IMR-90 (cell line): ENCODE results near the gene SLC9C2. TPM values are rescaled to one million over a fixed set of nuclear protein-coding genes. Genes with fewer than 3 reads are reported as not detected.

Experiments used
- ATAC-seq: fragments of 200-7000 bp; cut with Tn5 transposase; 2 replicates; pipeline ENCODE4 v1.9.1; 2020; ENCODE audit warnings: low read depth, mild to moderate bottlenecking, moderate library complexity
- BruUV-seq: library from RNA; stranded (reverse); fragments of 400-500 nt; replicated peaks from 2 replicates; lab custom pipeline; 2021; lab: Mats Ljungman, UMichigan
- CTCF ChIA-PET: fragments of 300-600 bp; formaldehyde crosslinking; extraction: SDS; loops from one replicate; lab custom pipeline; 2021; ENCODE audit warnings: antibody characterized with exemption; lab: Yijun Ruan, JAX
- POLR2A ChIA-PET: fragments of 300-600 bp; sonication (Branson Sonifier 250); formaldehyde crosslinking; loops from one replicate; lab custom pipeline; 2022; ENCODE audit warnings: antibody characterized with exemption; ENCODE audit not compliant: unreplicated experiment; lab: Charles Lee
- DNase-seq: peaks from one replicate; pipeline ENCODE4 v3.0.0; 2013
- H2AFZ ChIP-seq: replicated peaks from 2 replicates; pipeline ENCODE3; 2013; ENCODE audit warnings: low read length, mild to moderate bottlenecking; ENCODE audit not compliant: poor library complexity
- H2AK5ac ChIP-seq: 2 replicates; pipeline ENCODE4 v1.6.1; 2013; ENCODE audit warnings: low read depth, low read length, inconsistent platforms
- H2AK9ac ChIP-seq: replicated peaks from 2 replicates; pipeline ENCODE3; 2013; ENCODE audit warnings: mild to moderate bottlenecking, low read depth, low read length, moderate library complexity; ENCODE audit not compliant: poor library complexity
- H2BK120ac ChIP-seq: 2 replicates; pipeline ENCODE4 v1.6.1; 2013; ENCODE audit warnings: low read depth, low read length, inconsistent platforms
- H2BK15ac ChIP-seq: 3 replicates; pipeline ENCODE4 v1.6.1; 2013; ENCODE audit warnings: low read depth, low read length, inconsistent platforms
- H2BK20ac ChIP-seq: 2 replicates; pipeline ENCODE4 v1.6.1; 2013; ENCODE audit warnings: low read depth, mild to moderate bottlenecking, inconsistent platforms, low read length, moderate library complexity
- H2BK5ac ChIP-seq: 2 replicates; pipeline ENCODE4 v1.6.1; 2013; ENCODE audit warnings: mild to moderate bottlenecking, low read depth, low read length, inconsistent platforms; ENCODE audit not compliant: poor library complexity, severe bottlenecking
- H3K14ac ChIP-seq: replicated peaks from 2 replicates; pipeline ENCODE4 v1.6.1; 2013; ENCODE audit warnings: low read depth, low read length, inconsistent platforms
- H3K18ac ChIP-seq: 2 replicates; pipeline ENCODE4 v1.6.1; 2013; ENCODE audit warnings: low read depth, low read length, control low read depth
- H3K23ac ChIP-seq: 2 replicates; pipeline ENCODE4 v1.6.1; 2013; ENCODE audit warnings: low read depth, low read length, inconsistent platforms
- H3K27ac ChIP-seq: 2 replicates; pipeline ENCODE4 v1.5.1; 2013; ENCODE audit warnings: mild to moderate bottlenecking, control low read depth, low read length; ENCODE audit not compliant: insufficient read depth
- H3K27me3 ChIP-seq: 2 replicates; pipeline ENCODE4 v1.6.1; 2013; ENCODE audit warnings: low read length; ENCODE audit not compliant: control insufficient read depth, insufficient read depth
- H3K36me3 ChIP-seq: 2 replicates; pipeline ENCODE4 v1.6.1; 2013; ENCODE audit warnings: low read length, mixed read lengths; ENCODE audit not compliant: control insufficient read depth, insufficient read depth
- H3K4ac ChIP-seq: 2 replicates; pipeline ENCODE4 v1.6.1; 2013; ENCODE audit warnings: low read depth, low read length, inconsistent platforms
- H3K4me1 ChIP-seq: 2 replicates; pipeline ENCODE4 v1.6.1; 2013; ENCODE audit warnings: low read length, mixed read lengths; ENCODE audit not compliant: control insufficient read depth, insufficient read depth
- H3K4me2 ChIP-seq: 2 replicates; pipeline ENCODE4 v1.6.1; 2013; ENCODE audit warnings: low read depth, mild to moderate bottlenecking, control low read depth, low read length, moderate library complexity
- H3K4me3 ChIP-seq: 2 replicates; pipeline ENCODE4 v1.5.1; 2013; ENCODE audit warnings: low read depth, mild to moderate bottlenecking, control low read depth, low read length, moderate library complexity; ENCODE audit not compliant: insufficient read depth
- H3K56ac ChIP-seq: 2 replicates; pipeline ENCODE4 v1.6.1; 2013; ENCODE audit warnings: low read length, inconsistent platforms; ENCODE audit not compliant: insufficient read depth; ENCODE audit errors: extremely low read depth
- H3K79me1 ChIP-seq, 2 experiments: 2 replicates each; pipeline ENCODE4 v1.6.1; 2013; ENCODE audit warnings: low read length in 2 of 2, inconsistent platforms in 1 of 2, low read depth in 1 of 2
- H3K9ac ChIP-seq: 2 replicates; pipeline ENCODE4 v1.6.1; 2013; ENCODE audit warnings: low read depth, low read length, control low read depth
- H3K9me1 ChIP-seq: 2 replicates; pipeline ENCODE4 v1.6.1; 2013; ENCODE audit warnings: low read length, inconsistent platforms; ENCODE audit not compliant: insufficient read depth
- H3K9me3 ChIP-seq: 2 replicates; pipeline ENCODE4 v1.6.1; 2013; ENCODE audit warnings: low read length; ENCODE audit not compliant: control insufficient read depth, insufficient read depth
- H4K20me1 ChIP-seq: 2 replicates; pipeline ENCODE4 v1.6.1; 2013; ENCODE audit warnings: low read length, inconsistent platforms; ENCODE audit not compliant: insufficient read depth
- H4K5ac ChIP-seq: 2 replicates; pipeline ENCODE4 v1.6.1; 2013; ENCODE audit warnings: mild to moderate bottlenecking, low read depth, low read length, control low read depth
- H4K8ac ChIP-seq, 2 experiments: 2 replicates each; pipeline ENCODE4 v1.6.1; 2013; ENCODE audit warnings: low read depth in 2 of 2, low read length in 2 of 2, control low read depth in 1 of 2, inconsistent platforms in 1 of 2
- H4K91ac ChIP-seq: 2 replicates; pipeline ENCODE4 v1.6.1; 2013; ENCODE audit warnings: low read depth, low read length, inconsistent platforms; ENCODE audit not compliant: insufficient read depth
- MAFK ChIP-seq: IDR thresholded peaks from 2 replicates; pipeline ENCODE4 v1.6.1; 2012; ENCODE audit warnings: low read depth, low read length, improper control_type of control experiment
- WGBS, 2 experiments: methylation state at CpG; one replicate each; pipeline versions ENCODE4 v1.1.5 to v1.1.7; 2013; ENCODE audit warnings: missing lambda C conversion rate in 2 of 2; ENCODE audit not compliant: insufficient read length in 1 of 2; ENCODE audit errors: extremely low coverage in 2 of 2; 5-methylcytosine and 5-hydroxymethylcytosine counted together
- dilution Hi-C: fragments of 300-500 bp; cut with HindIII; formaldehyde crosslinking; loops from one replicate; pipeline ENCODE4 v1.14.3; 2018; ENCODE audit warnings: low sequenced_read_pairs; ENCODE audit not compliant: unreplicated experiment
- in situ Hi-C: fragments of 300-500 bp; cut with MboI; formaldehyde crosslinking; loops from 3 replicates; pipeline ENCODE4 v1.14.3; 2019; ENCODE audit warnings: low sequenced_read_pairs, inconsistent platforms, mixed read lengths
- intact Hi-C: fragments of 100-400 bp; cut with micrococcal nuclease; formaldehyde crosslinking; loops from 2 replicates; pipeline ENCODE4 v1.10.0; 2022
- polyA plus RNA-seq, 3 experiments: library from polyadenylated mRNA; depleted of rRNA; stranded (reverse); fragments of >200 nt; gene quantifications; 2 replicates each; pipeline ENCODE4 v1.2.3, GENCODE V29; 2012; ENCODE audit warnings: low replicate concordance in 1 of 3
- total RNA-seq: library from RNA; depleted of rRNA; stranded (reverse); fragments of >200 nt; gene quantifications from 2 replicates; pipeline ENCODE4 v1.2.3, GENCODE V29; 2012

Gene SLC9C2
- total and polyA plus RNA-seq, 2 of the 4 experiments (the other 2 are of a cell fraction), result not detected

DNA sequence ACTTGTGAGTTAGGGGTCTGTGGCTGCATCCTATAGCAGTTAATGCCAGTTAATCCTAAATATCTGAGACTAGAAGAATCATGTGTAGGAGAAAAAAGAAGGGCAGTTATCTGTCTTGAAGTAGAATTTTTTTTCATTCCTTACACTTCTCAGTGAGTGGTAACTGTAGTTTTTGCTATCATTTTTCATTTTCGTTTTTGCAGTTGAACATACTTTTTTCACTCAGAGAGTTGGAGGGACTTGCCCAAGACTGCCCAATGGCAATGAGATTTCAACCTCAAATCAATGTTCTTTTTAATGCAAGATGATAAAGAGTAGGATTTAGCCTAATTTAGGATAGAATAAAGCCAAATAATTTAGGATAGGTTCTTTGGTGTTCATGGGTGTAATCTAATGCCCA is 120.2 kb downstream of the SLC9C2 start:
- Histone ChIP-seq H3K56ac (no peak overlapping the region), H3K27me3 (no peaks in the 10 kb centered on the region), H3K4me1 (no peaks in the 10 kb centered on the region), H3K18ac (no peak overlapping the region), H3K23ac (no peak overlapping the region), H3K9me3 (no peaks in the 10 kb centered on the region), H3K27ac (no peak overlapping the region), H3K79me1 (peaks cover 22 to 43% of the 10 kb centered on the region in 2 experiments), H2BK120ac (no peak overlapping the region), H3K4me2 (no peak overlapping the region), H3K4ac (no peak overlapping the region), H2BK5ac (no peak overlapping the region), H4K20me1 (peaks cover 23% of the 10 kb centered on the region; the same call in 1 of the 2 replicates), H2AK9ac (no peak overlapping the region), H3K36me3 (peaks cover 40% of the 10 kb centered on the region), H2AK5ac (no peak overlapping the region), H4K91ac (no peak overlapping the region), H4K5ac (no peak overlapping the region), H3K4me3 (no peak overlapping the region), H3K9ac (no peak overlapping the region), H2BK15ac (no peak overlapping the region), H2AFZ (no peak overlapping the region), H3K9me1 (peaks cover 6% of the 10 kb centered on the region; the same call in 1 of the 2 replicates), H2BK20ac (no peak overlapping the region), H4K8ac (no peak overlapping the region), H3K14ac (no peak overlapping the region)
- WGBS, 2 experiments, result no CpG with 5 or more reads among the region's 1 CpG
- dilution Hi-C loops, result no loop called here
- BruUV-seq, result no TSS peak
- TF ChIP-seq MAFK, result no peak
- ChIA-PET POLR2A (no interaction called here), CTCF (no interaction called here)
- intact Hi-C loops, result no loop called here
- DNase-seq, result no peak
- in situ Hi-C loops, result no loop called here
- ATAC-seq, result no peak
